ENCODE data around the gene SEC14L5.

The SEC14L5 gene

DNA sequence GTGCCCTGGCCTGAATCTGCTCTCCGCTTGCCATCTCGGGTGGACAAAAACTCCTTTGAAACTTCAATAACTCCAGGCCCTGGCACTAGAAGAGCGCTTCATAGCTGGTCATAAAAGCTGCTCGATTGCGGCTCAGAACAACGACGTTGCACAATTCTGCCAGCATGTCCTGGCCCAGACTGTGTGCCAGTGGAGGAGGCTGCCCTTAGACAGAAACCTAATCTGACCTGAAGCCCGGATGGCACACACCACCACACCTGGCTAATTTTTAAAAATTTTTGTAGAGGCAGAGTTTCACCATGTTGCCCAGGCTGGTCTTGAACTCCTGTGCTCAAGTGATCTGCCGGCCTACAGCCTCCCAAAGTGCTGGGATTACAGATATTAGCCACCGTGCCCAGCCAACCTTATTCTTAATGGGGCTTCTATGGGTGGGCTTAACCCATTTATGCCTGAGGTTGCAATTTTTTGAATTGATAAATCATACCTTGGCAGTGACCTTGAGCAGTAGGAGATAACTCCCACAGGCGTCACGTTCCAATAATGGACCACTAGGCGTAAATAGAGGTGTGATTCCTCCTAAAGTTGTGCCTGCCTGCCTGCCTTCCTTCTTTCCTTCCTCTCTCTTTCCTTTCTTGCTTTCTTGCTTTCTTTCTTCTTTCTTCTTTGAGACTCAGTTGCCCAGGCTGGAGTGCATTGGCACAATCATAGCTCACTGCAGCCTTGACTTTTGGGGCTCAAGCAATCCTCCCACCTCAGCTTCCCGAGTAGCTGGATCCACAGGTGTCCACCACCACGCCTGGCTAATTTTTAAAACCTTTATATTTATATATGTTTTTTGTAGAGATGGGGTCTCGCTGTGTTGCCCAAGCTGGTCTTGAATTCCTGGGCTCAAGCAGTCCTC lies 20.1 kb upstream of the SEC14L5 start:
- Histone ChIP-seq H2AFZ (ENCODE audit: low read depth, low read length) (no peak overlapping the region), H3K27me3 (ENCODE audit: low read depth, low read length) (peaks cover 9% of the 10 kb centered on the region), H3K9ac (ENCODE audit: low read length) (no peak overlapping the region), H3K9me3 (ENCODE audit: insufficient read depth, low read length) (no peaks in the 10 kb centered on the region), H3K27ac (ENCODE audit: low read length) (no peak overlapping the region), H3K4me1 (ENCODE audit: low read length) (no peaks in the 10 kb centered on the region), H3K36me3 (replicated peaks; ENCODE audit: low read depth, low read length) (no peaks in the 10 kb centered on the region), H3K4me3 (ENCODE audit: low read length) (no peak overlapping the region), H3K4me2 (ENCODE audit: low read length) (no peak overlapping the region), H3K79me2 (ENCODE audit: low read length) (no peaks in the 10 kb centered on the region), H4K20me1 (ENCODE audit: insufficient read depth, low read length) (no peaks in the 10 kb centered on the region)
- TF ChIP-seq EZH2phosphoT487 (IDR thresholded peaks at IDR 0.05; ENCODE audit: low read depth): no peak
- TF ChIP-seq, protein P1, sequence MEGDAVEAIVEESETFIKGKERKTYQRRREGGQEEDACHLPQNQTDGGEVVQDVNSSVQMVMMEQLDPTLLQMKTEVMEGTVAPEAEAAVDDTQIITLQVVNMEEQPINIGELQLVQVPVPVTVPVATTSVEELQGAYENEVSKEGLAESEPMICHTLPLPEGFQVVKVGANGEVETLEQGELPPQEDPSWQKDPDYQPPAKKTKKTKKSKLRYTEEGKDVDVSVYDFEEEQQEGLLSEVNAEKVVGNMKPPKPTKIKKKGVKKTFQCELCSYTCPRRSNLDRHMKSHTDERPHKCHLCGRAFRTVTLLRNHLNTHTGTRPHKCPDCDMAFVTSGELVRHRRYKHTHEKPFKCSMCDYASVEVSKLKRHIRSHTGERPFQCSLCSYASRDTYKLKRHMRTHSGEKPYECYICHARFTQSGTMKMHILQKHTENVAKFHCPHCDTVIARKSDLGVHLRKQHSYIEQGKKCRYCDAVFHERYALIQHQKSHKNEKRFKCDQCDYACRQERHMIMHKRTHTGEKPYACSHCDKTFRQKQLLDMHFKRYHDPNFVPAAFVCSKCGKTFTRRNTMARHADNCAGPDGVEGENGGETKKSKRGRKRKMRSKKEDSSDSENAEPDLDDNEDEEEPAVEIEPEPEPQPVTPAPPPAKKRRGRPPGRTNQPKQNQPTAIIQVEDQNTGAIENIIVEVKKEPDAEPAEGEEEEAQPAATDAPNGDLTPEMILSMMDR (IDR thresholded peaks at IDR 0.05; ENCODE audit: low read depth, low read length): no peak

DNA sequence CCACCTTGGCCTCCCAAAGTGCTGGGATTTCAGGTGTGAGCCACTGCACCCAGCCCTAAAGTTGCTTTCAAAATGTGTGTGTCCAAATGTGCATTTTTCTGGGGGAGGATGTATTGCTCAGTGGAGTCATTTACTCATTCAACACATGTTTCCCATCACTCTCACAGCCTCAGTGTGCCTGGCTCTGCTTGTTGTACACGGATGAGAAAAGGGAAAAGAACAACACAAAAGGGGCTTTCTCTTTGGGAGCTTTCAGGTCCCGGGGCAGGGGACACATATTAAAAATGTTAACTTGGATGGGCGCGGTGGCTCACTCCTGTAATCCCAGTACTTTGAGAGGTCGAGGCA lies 19.5 kb upstream of the SEC14L5 start:
- peaks cover 9% of the 10 kb centered on the region for H3K27me3 ChIP-seq (ENCODE audit: low read depth, low read length)
- H3K36me3 ChIP-seq (replicated peaks; ENCODE audit: low read depth, low read length): no peaks in the 10 kb centered on the region
- H3K79me2 ChIP-seq (ENCODE audit: low read length): no peaks in the 10 kb centered on the region
- TF ChIP-seq EZH2phosphoT487 (IDR thresholded peaks at IDR 0.05; ENCODE audit: low read depth): no peak
- TF ChIP-seq, protein P1 (IDR thresholded peaks at IDR 0.05; ENCODE audit: low read depth, low read length): no peak
- H3K27ac ChIP-seq (ENCODE audit: low read length): no peak overlapping the region
- no peaks in the 10 kb centered on the region for H3K4me1 ChIP-seq (ENCODE audit: low read length)
- H2AFZ ChIP-seq (ENCODE audit: low read depth, low read length): no peak overlapping the region
- H3K4me3 ChIP-seq (ENCODE audit: low read length): no peak overlapping the region
- no peak overlapping the region for H3K4me2 ChIP-seq (ENCODE audit: low read length)
- H3K9me3 ChIP-seq (ENCODE audit: insufficient read depth, low read length): no peaks in the 10 kb centered on the region
- no peak overlapping the region for H3K9ac ChIP-seq (ENCODE audit: low read length)
- H4K20me1 ChIP-seq (ENCODE audit: insufficient read depth, low read length): no peaks in the 10 kb centered on the region

DNA sequence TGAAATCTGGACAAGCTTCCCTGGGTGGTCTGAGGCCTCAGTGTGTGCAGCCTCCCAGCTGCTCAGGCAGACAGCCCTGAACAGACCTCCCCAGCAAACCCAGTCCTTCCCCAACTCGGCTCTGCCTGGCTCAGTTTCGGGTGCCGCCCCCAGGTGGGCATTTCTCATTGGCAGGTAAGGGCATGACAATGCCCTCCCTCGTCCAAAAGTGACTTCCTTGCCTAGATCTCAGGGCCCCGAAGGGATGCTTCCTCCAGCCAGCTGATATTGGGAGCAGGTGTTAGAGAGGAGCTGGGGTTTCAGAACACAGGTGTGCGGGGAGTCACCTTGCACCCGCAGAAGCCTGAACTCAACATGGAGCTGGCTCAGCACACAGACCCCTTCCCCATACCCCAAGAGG lies 17.4 kb upstream of the SEC14L5 start:
- peaks cover 9% of the 10 kb centered on the region for H3K27me3 ChIP-seq (ENCODE audit: low read depth, low read length)
- no peaks in the 10 kb centered on the region for H3K36me3 ChIP-seq (replicated peaks; ENCODE audit: low read depth, low read length)
- H3K9me3 ChIP-seq (ENCODE audit: insufficient read depth, low read length): no peaks in the 10 kb centered on the region
- no peaks in the 10 kb centered on the region for H3K4me1 ChIP-seq (ENCODE audit: low read length)
- H2AFZ ChIP-seq (ENCODE audit: low read depth, low read length): no peak overlapping the region
- TF ChIP-seq, protein P1 (IDR thresholded peaks at IDR 0.05; ENCODE audit: low read depth, low read length): no peak
- no peak for TF ChIP-seq EZH2phosphoT487 (IDR thresholded peaks at IDR 0.05; ENCODE audit: low read depth)
- H3K4me3 ChIP-seq (ENCODE audit: low read length): no peak overlapping the region
- no peak overlapping the region for H3K4me2 ChIP-seq (ENCODE audit: low read length)
- no peak overlapping the region for H3K27ac ChIP-seq (ENCODE audit: low read length)
- H3K9ac ChIP-seq (ENCODE audit: low read length): no peak overlapping the region
- no peaks in the 10 kb centered on the region for H3K79me2 ChIP-seq (ENCODE audit: low read length)
- H4K20me1 ChIP-seq (ENCODE audit: insufficient read depth, low read length): no peaks in the 10 kb centered on the region

DNA sequence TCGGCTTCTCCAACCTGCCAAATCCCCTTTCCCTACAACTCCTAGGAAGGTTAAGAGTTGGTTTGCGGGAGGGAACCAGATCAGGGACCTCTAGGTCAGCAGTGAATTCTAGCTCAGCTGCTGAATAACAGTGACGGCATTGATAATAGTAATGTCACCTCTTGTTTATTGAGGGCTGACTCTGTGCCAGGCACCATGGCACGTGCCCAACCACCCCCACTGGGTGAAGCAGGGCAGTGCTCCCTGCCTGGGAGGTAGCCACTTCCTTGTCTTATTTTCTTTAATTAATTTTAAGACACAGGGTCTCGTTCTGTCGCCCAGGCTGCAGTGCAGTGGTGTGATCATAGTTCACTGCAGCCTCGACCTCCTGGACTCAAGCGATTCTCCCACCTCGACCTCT lies 15.6 kb upstream of the SEC14L5 start:
- Histone ChIP-seq H3K4me3 (ENCODE audit: low read length) (no peak overlapping the region), H3K79me2 (ENCODE audit: low read length) (no peaks in the 10 kb centered on the region), H3K4me2 (ENCODE audit: low read length) (no peak overlapping the region), H3K9me3 (ENCODE audit: insufficient read depth, low read length) (no peaks in the 10 kb centered on the region), H3K4me1 (ENCODE audit: low read length) (no peaks in the 10 kb centered on the region), H3K36me3 (replicated peaks; ENCODE audit: low read depth, low read length) (no peaks in the 10 kb centered on the region), H3K27ac (ENCODE audit: low read length) (no peak overlapping the region), H4K20me1 (ENCODE audit: insufficient read depth, low read length) (no peaks in the 10 kb centered on the region), H3K27me3 (ENCODE audit: low read depth, low read length) (peaks cover 5% of the 10 kb centered on the region; the same call in 1 of the 2 replicates), H3K9ac (ENCODE audit: low read length) (no peak overlapping the region), H2AFZ (ENCODE audit: low read depth, low read length) (no peak overlapping the region)
- no peak for TF ChIP-seq EZH2phosphoT487 (IDR thresholded peaks at IDR 0.05; ENCODE audit: low read depth)
- TF ChIP-seq, protein P1 (IDR thresholded peaks at IDR 0.05; ENCODE audit: low read depth, low read length): no peak

All from OCI-LY3 (cell line).